H1 (cell line): Measurements from ENCODE around the gene KSR2. TPM values are rescaled to one million over a fixed set of nuclear protein-coding genes. Genes with fewer than 3 reads are reported as not detected.

Source experiments
- CTCF ChIA-PET: fragments of 300-600 bp; sonication (Branson Sonifier 250); formaldehyde crosslinking; loops from one replicate; lab custom pipeline; 2021; ENCODE audit not compliant: partially characterized antibody; lab: Charles Lee
- POLR2A ChIA-PET: fragments of 300-600 bp; sonication (Branson Sonifier 250); formaldehyde crosslinking; loops from one replicate; lab custom pipeline; 2021; ENCODE audit warnings: inconsistent platforms; ENCODE audit not compliant: partially characterized antibody; lab: Charles Lee
- DNase-seq, 2 experiments: peaks; one replicate each; pipeline versions ENCODE4 v3.0.0 to v3.0.0-alpha.2; 2010 to 2022; ENCODE audit warnings: low spot score in 2 of 2, low read depth in 1 of 2, mixed read lengths in 1 of 2
- FAIRE-seq: peaks from 2 replicates; lab custom pipeline; 2011; peaks lifted over from hg19 to GRCh38; lab: Jason Lieb, UNC
- H2AFZ ChIP-seq: 2 replicates; pipeline ENCODE4 v1.8.1; 2012; ENCODE audit warnings: low read length, inconsistent platforms
- H2AK5ac ChIP-seq: 2 replicates; pipeline ENCODE4 v1.6.1; 2013; ENCODE audit warnings: low read depth, low read length
- H2BK120ac ChIP-seq: replicated peaks from 2 replicates; pipeline ENCODE3; 2013; ENCODE audit warnings: low read depth, low read length, inconsistent platforms
- H2BK12ac ChIP-seq: 2 replicates; pipeline ENCODE4 v1.6.1; 2013; ENCODE audit warnings: low read depth, low read length
- H2BK15ac ChIP-seq: 2 replicates; pipeline ENCODE4 v1.6.1; 2013; ENCODE audit warnings: low read length
- H2BK20ac ChIP-seq: 2 replicates; pipeline ENCODE4 v1.6.1; 2013; ENCODE audit warnings: low read length
- H2BK5ac ChIP-seq: 2 replicates; pipeline ENCODE4 v1.6.1; 2013; ENCODE audit warnings: low read depth, low read length
- H3K14ac ChIP-seq: 2 replicates; pipeline ENCODE4 v1.6.1; 2013; ENCODE audit warnings: inconsistent platforms; ENCODE audit not compliant: insufficient read length
- H3K18ac ChIP-seq: 2 replicates; pipeline ENCODE4 v1.6.1; 2013; ENCODE audit warnings: low read length; ENCODE audit errors: extremely low read depth
- H3K23ac ChIP-seq: 2 replicates; pipeline ENCODE4 v1.6.1; 2013; ENCODE audit warnings: inconsistent platforms; ENCODE audit not compliant: insufficient read length
- H3K23me2 ChIP-seq: 2 replicates; pipeline ENCODE4 v1.6.1; 2013; ENCODE audit warnings: low read depth, low read length
- H3K27ac ChIP-seq: 2 replicates; pipeline ENCODE4 v1.6.1; 2011; ENCODE audit warnings: low read depth, low read length, inconsistent platforms
- H3K27me3 ChIP-seq, 4 experiments: replicated peaks in 1 of 4; 1 replicate in 1 of 4; 2 replicates in 3 of 4; pipeline versions ENCODE4 v1.6.1 to v1.8.1; 2011 to 2013; ENCODE audit warnings: low read length in 3 of 4, mild to moderate bottlenecking in 3 of 4, inconsistent platforms in 2 of 4, mixed read lengths in 2 of 4, moderate library complexity in 1 of 4; ENCODE audit not compliant: control insufficient read depth in 3 of 4, insufficient read depth in 3 of 4; ENCODE audit errors: extremely low read depth in 1 of 4
- H3K36me3 ChIP-seq, 4 experiments: 2 replicates each; pipeline versions ENCODE4 v1.6.1 to v1.8.1; 2011 to 2013; ENCODE audit warnings: mild to moderate bottlenecking in 4 of 4, low read length in 3 of 4, moderate library complexity in 2 of 4, control low read depth in 1 of 4, inconsistent platforms in 1 of 4; ENCODE audit not compliant: insufficient read depth in 4 of 4, control insufficient read depth in 2 of 4
- H3K4ac ChIP-seq: replicated peaks from 2 replicates; pipeline ENCODE3; 2013; ENCODE audit warnings: low read length, low read depth, mixed read lengths, inconsistent platforms; ENCODE audit not compliant: insufficient read length
- H3K4me1 ChIP-seq, 4 experiments: replicated peaks in 1 of 4; 1 replicate in 1 of 4; 2 replicates in 3 of 4; pipeline versions ENCODE4 v1.6.1 to v1.8.1; 2011 to 2013; ENCODE audit warnings: low read length in 3 of 4, inconsistent platforms in 2 of 4, mixed read lengths in 1 of 4; ENCODE audit not compliant: insufficient read depth in 4 of 4, control insufficient read depth in 3 of 4
- H3K4me2 ChIP-seq, 2 experiments: 2 replicates each; pipeline versions ENCODE4 v1.6.1 to v1.8.1; 2011 to 2013; ENCODE audit warnings: low read depth in 2 of 2, low read length in 2 of 2, control low read depth in 1 of 2, inconsistent platforms in 1 of 2, mild to moderate bottlenecking in 1 of 2; ENCODE audit not compliant: insufficient read depth in 1 of 2
- H3K4me3 ChIP-seq, 4 experiments: fragments of 200-600, 300-600 bp in 1 of 4; sonication (generic), shearing (Covaris generic), sonication (Bioruptor Twin) in 1 of 4; 2 replicates each; pipeline versions ENCODE4 v1.5.1 to v1.8.1; 2011 to 2016; ENCODE audit warnings: low read length in 4 of 4, low read depth in 3 of 4, control low read depth in 2 of 4, inconsistent platforms in 2 of 4, mild to moderate bottlenecking in 2 of 4, mixed read lengths in 1 of 4, moderate library complexity in 1 of 4; ENCODE audit not compliant: insufficient read depth in 2 of 4; ENCODE audit errors: extremely low read depth in 1 of 4
- H3K56ac ChIP-seq: replicated peaks from 2 replicates; pipeline ENCODE3; 2013; ENCODE audit warnings: low read depth, mild to moderate bottlenecking, mixed read lengths, low read length, inconsistent platforms; ENCODE audit not compliant: insufficient read length
- H3K79me1 ChIP-seq: 2 replicates; pipeline ENCODE4 v1.6.1; 2013; ENCODE audit warnings: low read depth, low read length, control low read depth
- H3K79me2 ChIP-seq, 2 experiments: 2 replicates each; pipeline versions ENCODE4 v1.6.1 to v1.8.1; 2012 to 2013; ENCODE audit warnings: low read length in 2 of 2, mild to moderate bottlenecking in 2 of 2, inconsistent platforms in 1 of 2; ENCODE audit not compliant: insufficient read depth in 2 of 2, control insufficient read depth in 1 of 2
- H3K9ac ChIP-seq, 4 experiments: replicated peaks in 1 of 4; 1 replicate in 1 of 4; 2 replicates in 3 of 4; pipeline versions ENCODE4 v1.6.1 to v1.8.1; 2011 to 2013; ENCODE audit warnings: low read depth in 3 of 4, low read length in 3 of 4, control low read depth in 2 of 4, mild to moderate bottlenecking in 2 of 4, moderate library complexity in 2 of 4, inconsistent platforms in 1 of 4; ENCODE audit errors: extremely low read depth in 1 of 4
- H3K9me3 ChIP-seq, 2 experiments: 2 replicates each; pipeline versions ENCODE4 v1.6.1 to v1.8.1; 2012 to 2013; ENCODE audit warnings: mild to moderate bottlenecking in 2 of 2, moderate library complexity in 2 of 2, control low read depth in 1 of 2, inconsistent platforms in 1 of 2, low read depth in 1 of 2, low read length in 1 of 2, mixed read lengths in 1 of 2; ENCODE audit not compliant: insufficient read depth in 2 of 2
- H4K20me1 ChIP-seq, 2 experiments: replicated peaks in 1 of 2; 2 replicates each; pipeline versions ENCODE3 to v1.8.1; 2011 to 2013; ENCODE audit warnings: inconsistent platforms in 2 of 2, low read length in 2 of 2, mild to moderate bottlenecking in 1 of 2; ENCODE audit not compliant: insufficient read depth in 2 of 2, control insufficient read depth in 1 of 2
- H4K5ac ChIP-seq: 2 replicates; pipeline ENCODE4 v1.6.1; 2013; ENCODE audit warnings: low read length, low read depth, mixed read lengths, inconsistent platforms; ENCODE audit not compliant: insufficient read length
- H4K8ac ChIP-seq: 2 replicates; pipeline ENCODE4 v1.8.0; 2013; ENCODE audit warnings: mild to moderate bottlenecking, moderate library complexity, low read length, inconsistent platforms; ENCODE audit not compliant: insufficient read depth; ENCODE audit errors: extremely low read depth
- H4K91ac ChIP-seq: replicated peaks from 2 replicates; pipeline ENCODE3; 2013; ENCODE audit warnings: low read length, mixed read lengths, inconsistent platforms; ENCODE audit not compliant: insufficient read length
- HDAC6 ChIP-seq: IDR thresholded peaks from one replicate; pipeline ENCODE4 v1.7.1; 2012; ENCODE audit warnings: low read depth, mild to moderate bottlenecking, inconsistent platforms, low read length, moderate library complexity
- WGBS, 2 experiments: shearing (Covaris generic) in 1 of 2; methylation state at CpG; one replicate each; pipeline versions ENCODE4 v1.1.6 to v1.1.7; 2013 to 2015; ENCODE audit warnings: low lambda C conversion rate in 2 of 2, mixed read lengths in 2 of 2, inconsistent platforms in 1 of 2, low coverage in 1 of 2, missing lambda C conversion rate in 1 of 2; ENCODE audit not compliant: insufficient replicate concordance in 2 of 2, insufficient coverage in 1 of 2, insufficient read length in 1 of 2; ENCODE audit errors: extremely low coverage in 1 of 2, missing lambda C conversion rate in 1 of 2; 5-methylcytosine and 5-hydroxymethylcytosine counted together
- polyA plus RNA-seq, 7 experiments: library from polyadenylated mRNA; depleted of rRNA in 3 of 7; stranded (reverse) in 5 of 7; unstranded in 2 of 7; fragments of >200 nt in 5 of 7; fragments of 200-250 nt in 2 of 7; gene quantifications; 1 replicate in 5 of 7; 2 replicates in 1 of 7; 4 replicates in 1 of 7; pipeline versions ENCODE4 v1.2.1 to v1.2.3, GENCODE V29; 2011 to 2013; ENCODE audit warnings: missing spikeins in 2 of 7, mixed read lengths in 2 of 7
- total RNA-seq: library from RNA; stranded (reverse); fragmentation: NEBNext Ultra II Directional; extraction: Animal tissue kit (Norgen Biotek cat#: 25700); gene quantifications from 2 replicates; pipeline ENCODE4 v1.2.1, GENCODE V29; 2021

Gene KSR2
- total and polyA plus RNA-seq, 2 of the 8 experiments (the other 6 are each of a cell fraction or from before 2014, with no cell fraction given), result 0.74 to 2.2 TPM

DNA sequence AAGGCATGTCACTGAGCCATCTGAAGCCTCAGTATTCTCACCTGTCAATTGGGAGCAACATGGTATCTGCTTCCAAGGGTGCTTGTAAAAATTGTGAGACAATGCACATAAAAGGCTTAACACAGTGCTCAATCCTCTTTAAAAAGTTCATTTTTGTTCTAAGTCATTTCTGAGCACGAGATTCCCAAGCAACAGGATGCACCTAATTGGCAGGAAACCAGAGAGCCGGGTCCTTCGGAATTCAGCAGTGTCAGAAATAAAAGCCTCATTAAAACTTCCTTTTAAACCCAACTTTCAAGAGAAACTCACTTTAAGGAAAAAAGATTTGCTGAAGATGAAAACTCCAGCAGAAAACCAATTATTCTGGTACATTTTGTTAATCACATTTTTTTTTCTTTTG, 494.9 kb downstream of the KSR2 start:
- no peak overlapping the region for H2BK120ac ChIP-seq
- H3K4me3 ChIP-seq, result no peak overlapping the region
- ChIA-PET CTCF (interaction anchor here (0.5 to 4.3 kb wide), 26 partner anchors 10 to 413 kb away, joined by 3 to 33 read pairs (median 4); no protein-coding TSS in a partner anchor), POLR2A (no interaction called here)
- no peak overlapping the region for H4K8ac ChIP-seq
- H3K79me1 ChIP-seq, result no peaks in the 10 kb centered on the region
- peaks cover 0 to 3% (median 0%) of the 10 kb centered on the region in 4 experiments; a peak in 3 of 7 replicates for H3K4me1 ChIP-seq
- H3K4ac ChIP-seq, result no peak overlapping the region
- H2AK5ac ChIP-seq, result no peak overlapping the region
- no peak overlapping the region for H2AFZ ChIP-seq
- no peak overlapping the region for H2BK15ac ChIP-seq
- no peak overlapping the region for H3K18ac ChIP-seq
- H3K27me3 ChIP-seq, result no peaks in the 10 kb centered on the region
- H3K27ac ChIP-seq, result no peak overlapping the region
- H3K36me3 ChIP-seq, result no peaks in the 10 kb centered on the region; a peak in 1 of 8 replicates
- no peak overlapping the region for H2BK20ac ChIP-seq
- 88% methylated on average over 3 of the region's 3 CpGs; no CpG with 5 or more reads in 1 of the 2 experiments for WGBS, 2 experiments
- no peak overlapping the region for H4K5ac ChIP-seq
- H3K4me2 ChIP-seq, result no peak overlapping the region
- DNase-seq (no peak), FAIRE-seq (no peak)
- H4K91ac ChIP-seq, result no peak overlapping the region
- no peak overlapping the region for H3K56ac ChIP-seq
- no peak overlapping the region for H2BK12ac ChIP-seq
- H3K9me3 ChIP-seq, result peaks cover 0 to 9% of the 10 kb centered on the region in 2 experiments; a peak in 3 of 4 replicates
- TF ChIP-seq HDAC6, result no peak
- H3K14ac ChIP-seq, result no peak overlapping the region
- H2BK5ac ChIP-seq, result no peak overlapping the region
- no peak overlapping the region for H3K9ac ChIP-seq
- H3K79me2 ChIP-seq, result no peaks in the 10 kb centered on the region
- H3K23me2 ChIP-seq, result peaks cover 9% of the 10 kb centered on the region; the same call in 1 of the 2 replicates
- H4K20me1 ChIP-seq, result no peaks in the 10 kb centered on the region
- H3K23ac ChIP-seq, result no peak overlapping the region
